ENCODE measurements around the gene NRIP1. TPM values are rescaled to one million over a fixed set of nuclear protein-coding genes. Genes with fewer than 3 reads are reported as not detected.

The NRIP1 gene
- total and polyA plus RNA-seq, 2 of the 13 experiments (the other 11 are each of a cell fraction or from before 2014, with no cell fraction given): 21.0 to 69.0 TPM

DNA sequence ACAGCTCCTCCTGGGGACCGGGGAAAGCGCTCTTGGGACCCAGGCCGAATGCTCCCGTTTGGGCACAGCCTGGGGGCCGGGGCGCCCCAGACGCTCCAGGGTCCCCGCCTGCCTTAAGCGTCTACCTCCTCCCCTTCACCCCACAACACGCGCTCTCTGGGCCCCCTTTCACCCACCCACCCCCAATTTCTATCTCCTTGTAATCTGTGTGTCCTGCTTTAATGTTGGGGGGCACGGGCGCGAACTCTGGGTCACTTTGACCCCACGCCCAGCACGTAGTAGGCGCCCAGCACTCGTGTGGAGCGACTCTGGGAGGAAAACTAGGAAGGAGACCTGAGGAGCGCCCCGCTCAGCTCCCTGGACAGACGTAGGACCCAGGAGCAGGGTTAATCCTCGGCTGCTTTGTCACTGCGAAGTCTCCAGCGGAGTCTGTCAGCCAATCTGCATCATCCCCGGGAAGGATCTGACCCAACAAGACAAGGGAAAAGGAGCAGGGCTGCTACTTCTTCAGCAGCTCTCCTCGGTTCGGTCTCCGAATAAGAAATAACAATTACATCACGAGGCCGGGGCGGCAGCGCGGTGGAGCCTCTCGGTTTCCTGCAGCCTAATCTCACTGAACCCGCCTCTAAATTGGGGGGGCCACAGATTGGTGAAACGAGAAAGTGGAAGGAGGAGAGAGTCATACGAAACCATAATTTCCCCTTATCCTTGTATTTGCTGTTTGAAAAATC, 757 bp upstream of the NRIP1 start (continued):
- TF ChIP-seq, protein P1, sequence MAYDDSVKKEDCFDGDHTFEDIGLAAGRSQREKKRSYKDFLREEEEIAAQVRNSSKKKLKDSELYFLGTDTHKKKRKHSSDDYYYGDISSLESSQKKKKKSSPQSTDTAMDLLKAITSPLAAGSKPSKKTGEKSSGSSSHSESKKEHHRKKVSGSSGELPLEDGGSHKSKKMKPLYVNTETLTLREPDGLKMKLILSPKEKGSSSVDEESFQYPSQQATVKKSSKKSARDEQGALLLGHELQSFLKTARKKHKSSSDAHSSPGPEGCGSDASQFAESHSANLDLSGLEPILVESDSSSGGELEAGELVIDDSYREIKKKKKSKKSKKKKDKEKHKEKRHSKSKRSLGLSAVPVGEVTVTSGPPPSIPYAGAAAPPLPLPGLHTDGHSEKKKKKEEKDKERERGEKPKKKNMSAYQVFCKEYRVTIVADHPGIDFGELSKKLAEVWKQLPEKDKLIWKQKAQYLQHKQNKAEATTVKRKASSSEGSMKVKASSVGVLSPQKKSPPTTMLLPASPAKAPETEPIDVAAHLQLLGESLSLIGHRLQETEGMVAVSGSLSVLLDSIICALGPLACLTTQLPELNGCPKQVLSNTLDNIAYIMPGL (CRISPR knock-in tag; IDR thresholded peaks at IDR 0.05; ENCODE audit: borderline replicate concordance in 1 of 2, low read depth in 1 of 2): peak in 1 of 2 experiments; percentile 43; a peak in 1 of 4 replicates
- TF ChIP-seq CCDC6 (CRISPR knock-in tag; IDR thresholded peaks at IDR 0.05) (peak; percentile 3; the same call in 1 of the 2 replicates), ZNF501 (CRISPR knock-in tag; IDR thresholded peaks at IDR 0.05) (0 out of 2 replicates have a peak, but pooled peaks have one; percentile 28), MTA1 (CRISPR knock-in tag; IDR thresholded peaks at IDR 0.05; ENCODE audit: borderline replicate concordance) (peak; percentile 37; the same call in 1 of the 2 replicates), ZFP90 (CRISPR knock-in tag; IDR thresholded peaks at IDR 0.05; ENCODE audit: borderline replicate concordance) (peak; percentile 22; the same call in 1 of the 2 replicates), ZNF607 (CRISPR knock-in tag; IDR thresholded peaks at IDR 0.05; ENCODE audit: borderline replicate concordance) (no peak), PHF8 (CRISPR knock-in tag; IDR thresholded peaks at IDR 0.05) (peak; percentile 14; the same call in 1 of the 2 replicates), NCOA2 (CRISPR knock-in tag; IDR thresholded peaks at IDR 0.05) (no peak), SRSF9 (IDR thresholded peaks at IDR 0.05; ENCODE audit: borderline replicate concordance, insufficient read depth, low read depth, low read length, poor library complexity, severe bottlenecking) (no peak), HDAC2 (CRISPR knock-in tag; IDR thresholded peaks at IDR 0.05) (0 out of 2 replicates have a peak, but pooled peaks have one; percentile 18), GATAD2A (CRISPR knock-in tag; IDR thresholded peaks at IDR 0.05) (peak; percentile 30; the same call in 1 of the 2 replicates), RBM39 (IDR thresholded peaks at IDR 0.05; ENCODE audit: low read depth, low read length, poor library complexity, severe bottlenecking) (peak; percentile 6), ZNF761 (CRISPR knock-in tag; conservative IDR thresholded peaks at IDR 0.05) (peak; percentile 77; the same call in 1 of the 2 replicates), ZNF441 (CRISPR knock-in tag; IDR thresholded peaks at IDR 0.05; ENCODE audit: borderline replicate concordance) (peak; percentile 40; the same call in 1 of the 2 replicates), ZIK1 (CRISPR knock-in tag; IDR thresholded peaks at IDR 0.05; ENCODE audit: borderline replicate concordance, low read depth) (no peak), CC2D1A (CRISPR knock-in tag; IDR thresholded peaks at IDR 0.05) (no peak), ZC3H4 (CRISPR knock-in tag; IDR thresholded peaks at IDR 0.05; ENCODE audit: borderline replicate concordance) (0 out of 2 replicates have a peak, but pooled peaks have one; percentile 19), ZFP41 (CRISPR knock-in tag; IDR thresholded peaks at IDR 0.05; ENCODE audit: borderline replicate concordance) (no peak), FOXK2 (IDR thresholded peaks at IDR 0.05) (no peak), SATB2 (CRISPR knock-in tag; IDR thresholded peaks at IDR 0.05) (no peak), ZNF7 (CRISPR knock-in tag; IDR thresholded peaks at IDR 0.05) (no peak)
- TF ChIP-seq, protein P2, sequence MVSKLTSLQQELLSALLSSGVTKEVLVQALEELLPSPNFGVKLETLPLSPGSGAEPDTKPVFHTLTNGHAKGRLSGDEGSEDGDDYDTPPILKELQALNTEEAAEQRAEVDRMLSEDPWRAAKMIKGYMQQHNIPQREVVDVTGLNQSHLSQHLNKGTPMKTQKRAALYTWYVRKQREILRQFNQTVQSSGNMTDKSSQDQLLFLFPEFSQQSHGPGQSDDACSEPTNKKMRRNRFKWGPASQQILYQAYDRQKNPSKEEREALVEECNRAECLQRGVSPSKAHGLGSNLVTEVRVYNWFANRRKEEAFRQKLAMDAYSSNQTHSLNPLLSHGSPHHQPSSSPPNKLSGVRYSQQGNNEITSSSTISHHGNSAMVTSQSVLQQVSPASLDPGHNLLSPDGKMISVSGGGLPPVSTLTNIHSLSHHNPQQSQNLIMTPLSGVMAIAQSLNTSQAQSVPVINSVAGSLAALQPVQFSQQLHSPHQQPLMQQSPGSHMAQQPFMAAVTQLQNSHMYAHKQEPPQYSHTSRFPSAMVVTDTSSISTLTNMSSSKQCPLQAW (CRISPR knock-in tag; IDR thresholded peaks at IDR 0.05): 0 out of 2 replicates have a peak, but pooled peaks have one; percentile 22
- TF ChIP-seq, protein P3, sequence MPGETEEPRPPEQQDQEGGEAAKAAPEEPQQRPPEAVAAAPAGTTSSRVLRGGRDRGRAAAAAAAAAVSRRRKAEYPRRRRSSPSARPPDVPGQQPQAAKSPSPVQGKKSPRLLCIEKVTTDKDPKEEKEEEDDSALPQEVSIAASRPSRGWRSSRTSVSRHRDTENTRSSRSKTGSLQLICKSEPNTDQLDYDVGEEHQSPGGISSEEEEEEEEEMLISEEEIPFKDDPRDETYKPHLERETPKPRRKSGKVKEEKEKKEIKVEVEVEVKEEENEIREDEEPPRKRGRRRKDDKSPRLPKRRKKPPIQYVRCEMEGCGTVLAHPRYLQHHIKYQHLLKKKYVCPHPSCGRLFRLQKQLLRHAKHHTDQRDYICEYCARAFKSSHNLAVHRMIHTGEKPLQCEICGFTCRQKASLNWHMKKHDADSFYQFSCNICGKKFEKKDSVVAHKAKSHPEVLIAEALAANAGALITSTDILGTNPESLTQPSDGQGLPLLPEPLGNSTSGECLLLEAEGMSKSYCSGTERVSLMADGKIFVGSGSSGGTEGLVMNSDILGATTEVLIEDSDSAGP (CRISPR knock-in tag; IDR thresholded peaks at IDR 0.05; ENCODE audit: borderline replicate concordance): no peak

All from HepG2 (cell line).